GM23338 (cell line): ENCODE data around the gene HERPUD1. TPM values are rescaled to one million over a fixed set of nuclear protein-coding genes. Genes with fewer than 3 reads are reported as not detected.

Source experiments
- ATAC-seq: fragments of 200-7000 bp; cut with Tn5 transposase; 3 replicates; pipeline ENCODE4 v1.9.1; 2020
- DNase-seq: peaks from one replicate; pipeline ENCODE4 v3.0.0-alpha.2; 2015; ENCODE audit warnings: low spot score
- H2AFZ ChIP-seq: fragments of 200-600 bp; sonication (generic); 2 replicates; pipeline ENCODE4 v1.8.0; 2016; ENCODE audit warnings: antibody characterized with exemption, mild to moderate bottlenecking, moderate library complexity
- H3F3A ChIP-seq: fragments of 200-600 bp; sonication (generic); replicated peaks from 2 replicates; pipeline ENCODE4 v1.8.0; 2017; ENCODE audit warnings: antibody characterized with exemption, mixed run types, low read depth
- H3K27ac ChIP-seq: fragments of 200-600 bp; sonication (generic); 2 replicates; pipeline ENCODE4 v1.6.1; 2016; ENCODE audit warnings: low read depth
- H3K27me3 ChIP-seq: fragments of 200-600 bp; sonication (generic); 2 replicates; pipeline ENCODE4 v1.8.0; 2016; ENCODE audit warnings: mild to moderate bottlenecking, mixed run types, moderate library complexity; ENCODE audit not compliant: insufficient read depth
- H3K36me3 ChIP-seq: fragments of 200-600 bp; sonication (generic); 2 replicates; pipeline ENCODE4 v1.8.0; 2016; ENCODE audit warnings: mild to moderate bottlenecking; ENCODE audit not compliant: insufficient read depth
- H3K4me1 ChIP-seq: fragments of 200-600 bp; sonication (generic); 2 replicates; pipeline ENCODE4 v1.8.0; 2016; ENCODE audit warnings: mild to moderate bottlenecking, moderate library complexity; ENCODE audit not compliant: insufficient read depth
- H3K4me2 ChIP-seq: fragments of 200-600 bp; sonication (generic); 2 replicates; pipeline ENCODE4 v1.7.1; 2017; ENCODE audit warnings: mixed run types
- H3K4me3 ChIP-seq: fragments of 200-600 bp; sonication (generic); 2 replicates; pipeline ENCODE4 v1.6.1; 2016; ENCODE audit warnings: mixed run types
- H3K79me2 ChIP-seq: fragments of 200-600 bp; sonication (generic); replicated peaks from 2 replicates; pipeline ENCODE4 v1.8.0; 2017; ENCODE audit warnings: mild to moderate bottlenecking; ENCODE audit not compliant: insufficient read depth
- H3K9me2 ChIP-seq: fragments of 200-600 bp; sonication (generic); 2 replicates; pipeline ENCODE4 v1.8.0; 2017; ENCODE audit not compliant: insufficient read depth
- H4K20me1 ChIP-seq: fragments of 200-600 bp; sonication (generic); replicated peaks from 2 replicates; pipeline ENCODE4 v1.8.0; 2017; ENCODE audit warnings: mild to moderate bottlenecking; ENCODE audit not compliant: insufficient read depth
- H3K27ac Mint-ChIP-seq: 2 replicates; pipeline ENCODE4 v1.8.0; 2020; ENCODE audit warnings: inconsistent platforms, mild to moderate bottlenecking, moderate library complexity, mixed read lengths
- H3K27me3 Mint-ChIP-seq: 3 replicates; pipeline ENCODE4 v1.8.0; 2022; ENCODE audit warnings: low read depth, mild to moderate bottlenecking, moderate library complexity, mixed read lengths, inconsistent platforms; ENCODE audit not compliant: insufficient read depth, poor library complexity
- H3K36me3 Mint-ChIP-seq: 3 replicates; pipeline ENCODE4 v1.8.0; 2021; ENCODE audit warnings: low read depth, mild to moderate bottlenecking, inconsistent platforms, moderate library complexity, mixed read lengths
- H3K4me1 Mint-ChIP-seq: 3 replicates; pipeline ENCODE4 v1.8.0; 2020; ENCODE audit warnings: mild to moderate bottlenecking, inconsistent platforms, mixed read lengths
- H3K4me3 Mint-ChIP-seq: 3 replicates; pipeline ENCODE4 v1.8.0; 2021; ENCODE audit warnings: moderate library complexity, mild to moderate bottlenecking, inconsistent platforms, mixed read lengths
- H3K9me3 Mint-ChIP-seq: 3 replicates; pipeline ENCODE4 v1.8.0; 2020; ENCODE audit warnings: moderate library complexity, mild to moderate bottlenecking, inconsistent platforms, mixed read lengths
- CREB1 ChIP-seq: fragments of 250-450 bp; sonication (Bioruptor Pico); IDR thresholded peaks from 2 replicates; pipeline ENCODE4 v1.5.0; 2020; ENCODE audit warnings: low read depth, mild to moderate bottlenecking, moderate library complexity
- CTCF ChIP-seq, 2 experiments: fragments of 200-600 bp in 1 of 2; sonication (generic) in 1 of 2; conservative IDR thresholded peaks; 2 replicates each; pipeline versions ENCODE4 v1.5.1 to v1.6.1; 2016 to 2017; ENCODE audit warnings: antibody characterized with exemption in 2 of 2, low read depth in 2 of 2, mild to moderate bottlenecking in 2 of 2, moderate library complexity in 1 of 2
- ETS1 ChIP-seq: IDR thresholded peaks from 2 replicates; pipeline ENCODE4 v1.6.1; 2016; ENCODE audit warnings: antibody characterized with exemption
- EZH2 ChIP-seq: fragments of 200-600 bp; sonication (generic); IDR thresholded peaks from one replicate; pipeline ENCODE4 v1.8.0; 2017; ENCODE audit warnings: antibody characterized with exemption, mild to moderate bottlenecking, low read depth; ENCODE audit not compliant: unreplicated experiment
- EZH2phosphoT487 ChIP-seq: fragments of 200-600 bp; sonication (generic); IDR thresholded peaks from one replicate; pipeline ENCODE4 v1.8.1; 2018; ENCODE audit warnings: antibody characterized with exemption; ENCODE audit not compliant: unreplicated experiment
- JUNB ChIP-seq: IDR thresholded peaks from one replicate; pipeline ENCODE4 v1.6.1; 2016; ENCODE audit warnings: antibody characterized with exemption; ENCODE audit not compliant: unreplicated experiment
- NANOG ChIP-seq: IDR thresholded peaks from 2 replicates; pipeline ENCODE4 v1.6.1; 2016; ENCODE audit warnings: antibody characterized with exemption, borderline replicate concordance
- POLR2AphosphoS5 ChIP-seq: IDR thresholded peaks from 2 replicates; pipeline ENCODE4 v1.6.1; 2016; ENCODE audit warnings: antibody characterized with exemption, low read depth
- REST ChIP-seq: IDR thresholded peaks from one replicate; pipeline ENCODE4 v1.6.1; 2018; ENCODE audit warnings: antibody characterized with exemption; ENCODE audit not compliant: unreplicated experiment
- STAT1 ChIP-seq: IDR thresholded peaks from one replicate; pipeline ENCODE4 v1.6.1; 2016; ENCODE audit warnings: antibody characterized with exemption; ENCODE audit not compliant: unreplicated experiment
- ZNF114 ChIP-seq: fragments of 250-450 bp; sonication (Bioruptor Pico); IDR thresholded peaks from 2 replicates; pipeline ENCODE4 v1.5.0; 2020; ENCODE audit warnings: mild to moderate bottlenecking, moderate library complexity
- ZNF331 ChIP-seq: fragments of 250-450 bp; sonication (Bioruptor Pico); IDR thresholded peaks from 2 replicates; pipeline ENCODE4 v1.5.0; 2020; ENCODE audit warnings: low read depth, mild to moderate bottlenecking, moderate library complexity
- ZNF462 ChIP-seq: fragments of 250-450 bp; sonication (Bioruptor Pico); IDR thresholded peaks from 2 replicates; pipeline ENCODE4 v1.5.0; 2020; ENCODE audit warnings: mild to moderate bottlenecking, moderate library complexity
- polyA plus RNA-seq: library from polyadenylated mRNA; unstranded; fragments of >200 nt; fragmentation: Nextera tagmentation; extraction: Ambion mirVana; gene quantifications from 2 replicates; pipeline ENCODE4 v1.2.1, GENCODE V29; 2016
- total RNA-seq: library from RNA; depleted of rRNA; stranded (reverse); fragments of >200 nt; shearing (Covaris generic); gene quantifications from 2 replicates; pipeline ENCODE4 v1.2.3, GENCODE V29; 2014

HERPUD1 gene
- total and polyA plus RNA-seq, 2 experiments from 2014 or later, result 41.1 to 44.1 TPM

GRCh38 chr16:56967733-56968132 is 35.8 kb downstream of the HERPUD1 start:
- no peak overlapping the region for H3K4me3 Mint-ChIP-seq
- no peak overlapping the region for H3K4me2 ChIP-seq
- peaks cover 4% of the 10 kb centered on the region; the same call in 2 of the 3 replicates for H3K4me1 Mint-ChIP-seq
- no peak overlapping the region for H3K4me3 ChIP-seq
- no peaks in the 10 kb centered on the region for H3K36me3 Mint-ChIP-seq
- H4K20me1 ChIP-seq, result no peaks in the 10 kb centered on the region
- no peak for ATAC-seq
- H3K27ac ChIP-seq, result no peak overlapping the region
- no peak overlapping the region for H2AFZ ChIP-seq
- peaks cover 17% of the 10 kb centered on the region for H3K27me3 Mint-ChIP-seq
- H3K79me2 ChIP-seq, result no peaks in the 10 kb centered on the region
- H3K9me3 Mint-ChIP-seq, result no peaks in the 10 kb centered on the region; the same call in 2 of the 3 replicates
- H3K36me3 ChIP-seq, result no peaks in the 10 kb centered on the region
- H3F3A ChIP-seq, result no peaks in the 10 kb centered on the region
- H3K9me2 ChIP-seq, result no peaks in the 10 kb centered on the region
- no peak for TF ChIP-seq STAT1
- no peak for TF ChIP-seq CREB1 (CRISPR knock-in tag)
- no peak for TF ChIP-seq JUNB
- no peak for TF ChIP-seq ZNF114 (CRISPR knock-in tag)
- TF ChIP-seq EZH2, result no peak
- TF ChIP-seq REST, result no peak
- no peak for TF ChIP-seq NANOG
- TF ChIP-seq CTCF (conservative IDR thresholded peaks at IDR 0.05; ENCODE audit: low read depth in 2 of 2), result no peak
- TF ChIP-seq ZNF331 (CRISPR knock-in tag), result no peak
- TF ChIP-seq EZH2phosphoT487, result no peak
- no peak for TF ChIP-seq POLR2AphosphoS5
- TF ChIP-seq ZNF462, result no peak
- no peak for TF ChIP-seq ETS1
- H3K27me3 ChIP-seq, result no peaks in the 10 kb centered on the region
- no peak overlapping the region for H3K27ac Mint-ChIP-seq
- no peak for DNase-seq
- H3K4me1 ChIP-seq, result no peaks in the 10 kb centered on the region; the same call in 1 of the 2 replicates
